Hepatocyte (in vitro differentiated cells): Measurements from ENCODE around the gene SMIM5. TPM values are rescaled to one million over a fixed set of nuclear protein-coding genes. Genes with fewer than 3 reads are reported as not detected.

ENCODE experiments used
- DNase-seq: peaks from one replicate; pipeline ENCODE4 v3.0.0-alpha.2; 2016; ENCODE audit warnings: low spot score
- H2AFZ ChIP-seq: fragments of 200-600 bp; sonication (generic); 2 replicates; pipeline ENCODE4 v1.6.0; 2016; ENCODE audit warnings: antibody characterized with exemption, mild to moderate bottlenecking
- H3K27ac ChIP-seq: fragments of 200-600 bp; sonication (generic); 2 replicates; pipeline ENCODE4 v1.5.1; 2016; ENCODE audit warnings: mild to moderate bottlenecking
- H3K27me3 ChIP-seq: fragments of 200-600 bp; sonication (generic); 2 replicates; pipeline ENCODE4 v1.6.1; 2016
- H3K36me3 ChIP-seq: fragments of 200-600 bp; sonication (generic); replicated peaks from 2 replicates; pipeline ENCODE4 v1.5.1; 2016; ENCODE audit warnings: low read depth; ENCODE audit not compliant: insufficient read depth
- H3K4me1 ChIP-seq: fragments of 200-600 bp; sonication (generic); 2 replicates; pipeline ENCODE4 v1.5.1; 2016; ENCODE audit warnings: mild to moderate bottlenecking, moderate library complexity; ENCODE audit not compliant: insufficient read depth
- H3K4me2 ChIP-seq: fragments of 200-600 bp; sonication (generic); 2 replicates; pipeline ENCODE4 v1.6.0; 2016
- H3K4me3 ChIP-seq: fragments of 200-600 bp; sonication (generic); 2 replicates; pipeline ENCODE4 v1.5.1; 2016; ENCODE audit warnings: mild to moderate bottlenecking
- H3K79me2 ChIP-seq: fragments of 200-600 bp; sonication (generic); 2 replicates; pipeline ENCODE4 v1.6.0; 2017; ENCODE audit warnings: mild to moderate bottlenecking
- H3K9me2 ChIP-seq: fragments of 200-600 bp; sonication (generic); replicated peaks from 2 replicates; pipeline ENCODE4 v1.6.0; 2017; ENCODE audit warnings: mild to moderate bottlenecking; ENCODE audit not compliant: insufficient read depth
- H3K9me3 ChIP-seq: fragments of 200-600 bp; sonication (generic); 2 replicates; pipeline ENCODE4 v1.5.1; 2016; ENCODE audit warnings: low read depth, mild to moderate bottlenecking
- H4K20me1 ChIP-seq: fragments of 200-600 bp; sonication (generic); 2 replicates; pipeline ENCODE4 v1.6.0; 2016; ENCODE audit warnings: mild to moderate bottlenecking; ENCODE audit not compliant: insufficient read depth, poor library complexity, severe bottlenecking
- CTCF ChIP-seq: fragments of 200-600 bp; sonication (generic); IDR thresholded peaks from 2 replicates; pipeline ENCODE4 v1.5.1; 2016; ENCODE audit warnings: antibody characterized with exemption, mild to moderate bottlenecking; ENCODE audit not compliant: poor library complexity
- EZH2 ChIP-seq: fragments of 200-600 bp; sonication (generic); IDR thresholded peaks from 2 replicates; pipeline ENCODE4 v1.6.1; 2016; ENCODE audit warnings: antibody characterized with exemption, mild to moderate bottlenecking, borderline replicate concordance
- EZH2phosphoT487 ChIP-seq: fragments of 200-600 bp; sonication (generic); IDR thresholded peaks from one replicate; pipeline ENCODE4 v1.6.1; 2018; ENCODE audit warnings: antibody characterized with exemption, mild to moderate bottlenecking, low read depth, moderate library complexity; ENCODE audit not compliant: unreplicated experiment, severe bottlenecking
- WGBS: methylation state at CpG from one replicate; pipeline ENCODE4 v1.1.6; 2016; ENCODE audit warnings: low lambda C conversion rate; ENCODE audit errors: missing lambda C conversion rate; 5-methylcytosine and 5-hydroxymethylcytosine counted together
- polyA plus RNA-seq: library from polyadenylated mRNA; unstranded; fragments of >200 nt; fragmentation: Nextera tagmentation; extraction: Ambion mirVana; gene quantifications from 2 replicates; pipeline ENCODE4 v1.2.1, GENCODE V29; 2016
- total RNA-seq: library from RNA; depleted of rRNA; stranded (reverse); fragments of >200 nt; gene quantifications from 2 replicates; pipeline ENCODE4 v1.2.3, GENCODE V29; 2014

The SMIM5 gene
- total and polyA plus RNA-seq, 2 experiments from 2014 or later: 4.1 to 6.8 TPM

GRCh38 chr17:75614556-75615270 lies 18.5 kb upstream of the SMIM5 start:
- Histone ChIP-seq H3K9me2 (no peaks in the 10 kb centered on the region), H3K27me3 (no peaks in the 10 kb centered on the region), H3K4me1 (peaks cover 13% of the 10 kb centered on the region), H3K9me3 (no peaks in the 10 kb centered on the region), H3K79me2 (peaks cover 5% of the 10 kb centered on the region), H3K36me3 (no peaks in the 10 kb centered on the region), H2AFZ (no peak overlapping the region), H3K4me2 (no peak overlapping the region), H4K20me1 (no peaks in the 10 kb centered on the region), H3K4me3 (no peak overlapping the region), H3K27ac (no peak overlapping the region)
- no peak for DNase-seq
- TF ChIP-seq CTCF (no peak), EZH2phosphoT487 (no peak), EZH2 (no peak)
- WGBS: 94% methylated on average over 15 of the region's 19 CpGs

- H3K9me2 ChIP-seq: no peaks in the 10 kb centered on the region
- no peaks in the 10 kb centered on the region for H4K20me1 ChIP-seq
- no peaks in the 10 kb centered on the region for H3K27me3 ChIP-seq
- no peaks in the 10 kb centered on the region for H3K36me3 ChIP-seq
- H2AFZ ChIP-seq: no peak overlapping the region
- no peak overlapping the region for H3K4me2 ChIP-seq
- peaks cover 5% of the 10 kb centered on the region for H3K79me2 ChIP-seq
- no peaks in the 10 kb centered on the region for H3K9me3 ChIP-seq
- no peak overlapping the region for H3K27ac ChIP-seq
- H3K4me3 ChIP-seq: no peak overlapping the region
- 89% methylated on average over 11 of the region's 11 CpGs for WGBS
- no peak for TF ChIP-seq CTCF
- TF ChIP-seq EZH2phosphoT487: no peak
- no peak for TF ChIP-seq EZH2
- DNase-seq: no peak
- peaks cover 8% of the 10 kb centered on the region for H3K4me1 ChIP-seq
Measured at GRCh38 chr17:75615301-75615700, 17.9 kb upstream of the SMIM5 start.

GRCh38 chr17:75616521-75617122 lies 16.6 kb upstream of the SMIM5 start:
- WGBS: 94% methylated on average over 20 of the region's 24 CpGs
- no peaks in the 10 kb centered on the region for H3K9me2 ChIP-seq
- TF ChIP-seq CTCF: no peak
- TF ChIP-seq EZH2: no peak
- TF ChIP-seq EZH2phosphoT487: no peak
- no peaks in the 10 kb centered on the region for H3K9me3 ChIP-seq
- H3K4me1 ChIP-seq: no peaks in the 10 kb centered on the region
- no peak for DNase-seq
- no peaks in the 10 kb centered on the region for H4K20me1 ChIP-seq
- H3K27me3 ChIP-seq: no peaks in the 10 kb centered on the region
- no peak overlapping the region for H2AFZ ChIP-seq
- no peak overlapping the region for H3K27ac ChIP-seq
- no peaks in the 10 kb centered on the region for H3K79me2 ChIP-seq
- no peaks in the 10 kb centered on the region for H3K36me3 ChIP-seq
- no peak overlapping the region for H3K4me2 ChIP-seq
- no peak overlapping the region for H3K4me3 ChIP-seq
